Right atrium auricular region (tissue), 2 donors: ENCODE results near the gene MKRN2OS. TPM values are rescaled to one million over a fixed set of nuclear protein-coding genes. Genes with fewer than 3 reads are reported as not detected.

Source experiments
- DNase-seq: peaks from one replicate; pipeline ENCODE4 v3.0.0-alpha.2; 2019; ENCODE audit warnings: low spot score
- H3K27ac ChIP-seq, 2 donors: fragments of 200-600 bp; sonication (generic); 1 replicate in 1 of 2; 2 replicates in 1 of 2; pipeline ENCODE4 v1.5.1; 2016 to 2019
- H3K27me3 ChIP-seq, 2 donors: fragments of 200-600 bp; sonication (generic); one replicate each; pipeline versions ENCODE4 v1.5.1 to v1.6.0; 2017 to 2019
- H3K36me3 ChIP-seq: fragments of 200-600 bp; sonication (generic); one replicate; pipeline ENCODE4 v1.5.1; 2016
- H3K4me1 ChIP-seq, 2 donors: fragments of 200-600 bp; sonication (generic); one replicate each; pipeline versions ENCODE4 v1.5.1 to v1.6.0; 2017 to 2019
- H3K4me3 ChIP-seq, 2 donors: fragments of 200-600 bp; sonication (generic); 1 replicate in 1 of 2; 2 replicates in 1 of 2; pipeline ENCODE4 v1.5.1; 2017 to 2019; ENCODE audit warnings: mild to moderate bottlenecking in 1 of 2, moderate library complexity in 1 of 2
- H3K9me3 ChIP-seq, 2 donors: fragments of 200-600 bp; sonication (generic); one replicate each; pipeline ENCODE4 v1.5.1; 2019
- CTCF ChIP-seq, 2 donors: fragments of 200-600 bp; sonication (generic); IDR thresholded peaks; one replicate each; pipeline ENCODE4 v1.5.1; 2019; ENCODE audit warnings: antibody characterized with exemption in 2 of 2
- total RNA-seq, 2 donors: library from RNA; depleted of rRNA; stranded (reverse); fragments of >200 nt; gene quantifications; one replicate each; pipeline ENCODE4 v1.1.0, GENCODE V29; 2016

The MKRN2OS gene
- total RNA-seq, 2 donors from 2014 or later, result not detected

- H3K36me3 ChIP-seq, result peaks cover 40% of the 10 kb centered on the region
- DNase-seq, result no peak
- no peak overlapping the region for H3K27ac ChIP-seq
- no peaks in the 10 kb centered on the region for H3K9me3 ChIP-seq
- no peaks in the 10 kb centered on the region for H3K27me3 ChIP-seq
- H3K4me3 ChIP-seq, result no peak overlapping the region
- H3K4me1 ChIP-seq, result no peaks in the 10 kb centered on the region
- no peak for TF ChIP-seq CTCF (IDR thresholded peaks at IDR 0.05)
Observed at GRCh38 chr3:12495749-12496452, 49.4 kb downstream of the MKRN2OS start.

- Histone ChIP-seq H3K27ac (no peak overlapping the region), H3K4me3 (no peak overlapping the region), H3K4me1 (peaks cover 0 to under 1% of the 10 kb centered on the region in 2 donors), H3K27me3 (no peaks in the 10 kb centered on the region), H3K9me3 (no peaks in the 10 kb centered on the region), H3K36me3 (peaks cover 9% of the 10 kb centered on the region)
- TF ChIP-seq CTCF (IDR thresholded peaks at IDR 0.05), result no peak
- no peak for DNase-seq
Observed at GRCh38 chr3:12490547-12490946, 54.8 kb downstream of the MKRN2OS start.

GRCh38 chr3:12489832-12490231, 55.5 kb downstream of the MKRN2OS start:
- Histone ChIP-seq H3K4me1 (peaks cover 0 to 8% of the 10 kb centered on the region in 2 donors), H3K9me3 (no peaks in the 10 kb centered on the region), H3K27me3 (no peaks in the 10 kb centered on the region), H3K27ac (no peak overlapping the region), H3K4me3 (no peak overlapping the region), H3K36me3 (peaks cover 9% of the 10 kb centered on the region)
- DNase-seq, result no peak
- TF ChIP-seq CTCF (IDR thresholded peaks at IDR 0.05), result no peak

Other genes with a start within 250 kb of the MKRN2OS start
- gene TSEN2, start 61.0 kb downstream of the MKRN2OS start, total RNA-seq, result 10 to 100 TPM; 12.8 to 12.9 TPM
- gene MKRN2, start 11.6 kb upstream of the MKRN2OS start, total RNA-seq, result 10 to 100 TPM; 24.7 to 30.5 TPM
- 100 to 1,000 TPM; 140 to 178 TPM for gene RAF1, start 118.6 kb upstream of the MKRN2OS start, total RNA-seq
- 1 to 10 TPM; 1.8 to 2.3 TPM for gene TMEM40, start 213.8 kb upstream of the MKRN2OS start, total RNA-seq